GM19238 (cell line): Measurements from ENCODE around the gene HMGN3.

Experiments
- DNase-seq: peaks from one replicate; pipeline ENCODE4 v3.0.0; 2011; ENCODE audit warnings: low spot score; ENCODE audit not compliant: insufficient read length

Gene HMGN3

GRCh38 chr6:79232696-79233462 lies 1.6 kb downstream of the HMGN3 start:
- no peak for DNase-seq

- DNase-seq: no peak
Observed at GRCh38 chr6:79231666-79232065, 2.8 kb downstream of the HMGN3 start.

GRCh38 chr6:79231101-79231500 lies 3.4 kb downstream of the HMGN3 start:
- DNase-seq: no peak

GRCh38 chr6:79230149-79230548 lies 4.3 kb downstream of the HMGN3 start:
- no peak for DNase-seq

DNA sequence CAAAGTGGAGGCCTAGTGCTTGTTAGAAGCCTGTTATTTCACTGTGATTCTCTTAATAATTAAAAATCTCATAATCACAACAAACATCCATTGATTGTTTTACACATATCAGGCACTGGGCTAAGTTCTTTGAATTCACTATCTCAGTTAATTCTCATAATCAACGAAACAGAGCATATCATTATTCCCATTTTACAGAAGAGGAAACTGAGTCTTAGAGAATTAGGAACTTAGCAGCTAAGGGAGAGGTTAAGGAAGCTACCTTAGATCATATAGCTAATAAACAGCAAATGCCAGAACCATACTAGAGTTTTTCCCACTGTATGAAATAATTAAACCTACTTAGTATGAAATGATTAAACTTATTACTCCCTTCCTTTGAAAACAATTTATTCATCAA lies 7.0 kb downstream of the HMGN3 start:
- no peak for DNase-seq

GRCh38 chr6:79226660-79227059 lies 7.8 kb downstream of the HMGN3 start:
- no peak for DNase-seq

DNA sequence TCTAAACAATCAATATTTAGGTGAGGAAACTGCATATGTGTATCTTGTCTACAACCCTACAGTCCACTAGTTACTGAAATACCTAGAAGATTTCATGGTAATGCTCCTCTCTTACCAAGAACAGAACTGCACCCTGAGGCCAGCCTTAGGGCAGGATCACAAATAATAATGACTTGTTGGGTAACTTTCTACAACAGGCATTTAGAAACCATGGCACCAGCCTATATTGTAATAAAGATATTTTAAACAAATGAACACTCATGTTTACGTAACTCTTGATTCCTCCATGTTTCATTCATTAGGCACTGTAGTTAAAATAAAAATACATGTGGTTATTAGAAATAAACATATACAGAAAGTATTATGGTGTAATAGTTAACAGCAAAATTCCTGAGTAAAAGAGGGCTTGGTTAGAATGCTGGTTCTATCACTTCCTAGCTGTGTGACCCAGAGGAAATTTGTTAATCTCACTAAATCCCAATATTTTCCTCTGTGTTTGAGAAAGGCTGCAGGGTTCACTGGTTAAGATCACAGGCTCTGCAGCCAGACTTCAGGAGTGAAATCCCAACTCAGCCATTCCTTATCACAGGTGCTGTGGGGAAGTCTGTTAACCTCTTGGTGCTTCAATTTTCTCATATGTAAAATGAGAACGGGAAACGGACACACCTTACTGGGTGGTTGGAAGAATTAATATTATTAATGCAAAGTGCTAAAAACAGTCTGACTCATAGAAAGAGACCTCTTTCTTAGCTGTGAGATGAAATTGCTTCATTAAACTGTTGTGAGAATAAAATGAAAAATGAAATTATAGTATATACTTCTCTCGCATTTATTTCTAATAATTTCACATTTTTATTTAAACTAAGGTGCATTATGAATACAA lies 8.5 kb downstream of the HMGN3 start:
- no peak for DNase-seq

DNA sequence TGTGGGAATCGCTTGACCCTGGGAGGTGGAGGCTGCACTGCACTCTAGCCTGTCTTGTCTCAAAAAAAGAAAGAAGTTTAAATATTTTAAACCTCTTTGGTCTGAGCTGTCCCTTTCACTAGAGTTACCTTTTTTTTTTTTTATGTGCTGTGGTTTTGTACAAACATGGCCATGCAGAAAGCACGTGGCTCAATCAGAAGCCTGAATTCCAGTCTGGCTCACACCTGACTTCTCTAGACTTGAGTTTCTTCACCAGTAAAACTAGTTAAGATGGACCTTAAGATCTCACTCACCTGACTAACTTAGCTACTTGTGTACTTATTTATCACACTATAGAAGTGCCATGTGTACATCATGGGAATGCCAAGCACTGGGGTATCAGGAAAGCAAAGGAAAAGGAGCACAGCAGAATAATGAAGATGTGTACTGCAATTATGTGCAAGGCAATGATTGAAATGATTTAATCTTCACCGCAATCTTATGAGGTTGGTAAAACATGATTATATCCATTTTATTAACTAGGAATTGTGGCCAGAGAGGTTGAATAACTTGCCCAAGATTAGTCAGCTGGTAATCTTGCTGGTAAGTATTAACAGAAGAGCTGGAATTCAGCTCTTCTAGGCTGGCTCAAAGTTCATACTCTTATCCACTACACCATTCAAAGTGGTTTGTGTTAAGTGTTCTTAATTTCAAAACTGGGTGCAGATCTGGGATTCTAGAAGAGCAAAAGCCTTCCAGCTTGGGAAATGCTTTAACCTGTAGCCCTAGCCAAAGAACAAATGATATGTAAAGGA lies 10.7 kb downstream of the HMGN3 start:
- DNase-seq: no peak

- no peak for DNase-seq
Observed at GRCh38 chr6:79215213-79215824, 19.2 kb downstream of the HMGN3 start.

GRCh38 chr6:79212859-79213258 lies 21.6 kb downstream of the HMGN3 start:
- no peak for DNase-seq

DNA sequence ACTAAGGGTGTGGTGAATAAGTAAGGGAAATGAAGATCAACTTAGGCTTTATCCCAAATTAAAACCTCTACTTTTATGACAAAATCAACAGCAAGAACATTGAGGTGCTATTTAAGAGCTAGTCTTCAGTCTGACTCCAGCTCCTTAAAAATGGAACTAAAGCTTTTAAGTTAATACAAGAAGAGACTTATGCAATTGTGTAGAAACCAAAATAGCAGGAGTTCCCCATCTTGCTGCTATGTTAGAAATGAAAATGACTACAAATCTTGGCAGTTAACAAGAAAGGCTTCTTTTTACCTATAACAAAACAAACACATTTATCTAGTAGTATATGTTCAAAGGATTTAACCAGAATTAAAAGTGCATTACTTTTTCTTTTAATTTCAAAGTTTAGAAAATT lies 25.7 kb downstream of the HMGN3 start:
- DNase-seq: no peak

DNA sequence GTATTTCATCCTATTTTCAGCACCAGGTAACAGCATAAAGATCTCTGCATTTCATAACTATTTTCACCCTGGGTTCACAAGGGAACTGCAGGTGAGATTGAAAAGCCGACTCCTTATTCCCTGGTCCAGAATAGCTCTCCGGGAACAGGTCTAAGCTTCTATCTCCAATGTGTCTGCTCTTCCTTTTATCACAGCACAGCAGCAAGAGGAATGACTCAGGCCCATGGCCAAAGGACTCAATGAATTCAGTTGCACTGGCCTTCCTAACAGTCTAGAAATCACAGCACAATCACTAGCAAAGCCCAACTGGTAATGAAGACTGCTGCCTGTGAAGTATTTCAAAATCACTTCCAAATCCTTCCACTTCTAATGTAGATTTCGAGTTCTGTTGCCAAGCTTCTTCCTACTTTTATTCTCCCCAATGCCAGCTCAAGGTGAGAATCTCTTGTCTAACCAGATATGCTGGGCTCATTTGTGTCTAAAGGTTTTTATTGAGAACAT lies 30.7 kb downstream of the HMGN3 start:
- DNase-seq: no peak

DNA sequence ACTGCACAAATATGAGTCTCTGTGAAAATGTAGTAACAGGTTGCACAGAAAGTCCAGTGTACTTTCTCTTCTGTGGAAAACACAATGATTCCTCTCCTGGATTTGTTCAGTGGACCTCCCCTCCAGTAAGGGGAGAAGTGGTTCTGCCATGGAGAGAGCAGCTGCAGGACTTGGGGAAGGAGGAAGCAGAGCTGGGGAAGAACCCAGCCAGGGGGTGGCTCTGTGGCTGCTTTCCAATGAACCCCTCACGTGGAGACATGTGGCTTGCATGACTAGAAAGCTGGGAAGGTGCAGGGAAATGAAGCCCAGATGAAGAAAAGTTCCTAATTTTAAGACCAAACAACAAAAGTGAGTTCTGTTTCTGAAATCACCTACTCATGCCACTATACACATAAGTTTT lies 31.9 kb downstream of the HMGN3 start:
- no peak for DNase-seq

GRCh38 chr6:79201983-79202382 lies 32.5 kb downstream of the HMGN3 start:
- no peak for DNase-seq

- DNase-seq: no peak
Observed at GRCh38 chr6:79201143-79201542, 33.3 kb downstream of the HMGN3 start.

DNA sequence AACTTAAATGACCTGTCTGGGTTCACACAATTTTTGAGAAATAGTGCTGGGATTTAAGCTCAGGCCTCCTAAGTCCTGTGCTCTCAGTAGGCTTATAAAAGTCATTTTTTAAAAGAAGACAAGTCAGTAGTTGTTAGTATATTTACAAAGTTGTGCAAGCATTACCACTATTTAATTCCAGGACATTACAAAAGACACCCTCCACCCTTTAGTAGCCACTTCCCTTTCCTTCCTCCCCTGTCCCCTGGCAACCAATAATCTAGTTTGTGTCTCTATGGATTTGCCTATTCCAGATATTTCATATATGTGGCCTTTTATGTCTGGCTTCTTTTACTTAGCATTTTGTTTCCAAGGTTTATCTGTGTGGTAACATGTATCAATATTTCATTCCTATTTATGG lies 37.6 kb downstream of the HMGN3 start:
- DNase-seq: no peak

DNA sequence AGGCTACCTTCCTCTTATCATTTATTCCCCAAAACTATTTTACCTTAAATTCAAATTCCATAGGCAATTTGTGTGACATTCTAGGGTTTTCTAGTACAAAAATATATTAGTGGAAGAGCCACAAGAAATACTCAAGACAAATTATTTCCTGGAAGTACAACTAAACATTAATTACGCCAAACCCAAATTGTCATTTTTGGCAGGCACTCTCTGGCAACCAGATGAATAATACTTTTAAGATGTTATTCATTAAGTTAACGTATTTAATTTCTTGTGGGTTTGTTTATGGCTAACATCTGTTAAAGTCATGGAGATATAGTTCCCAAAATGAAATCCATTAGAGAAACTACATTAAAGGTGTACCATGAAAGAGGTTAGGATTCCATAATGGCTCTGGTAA lies 40.5 kb downstream of the HMGN3 start:
- DNase-seq: no peak

GRCh38 chr6:79189760-79190350 lies 44.6 kb downstream of the HMGN3 start:
- DNase-seq: no peak

DNA sequence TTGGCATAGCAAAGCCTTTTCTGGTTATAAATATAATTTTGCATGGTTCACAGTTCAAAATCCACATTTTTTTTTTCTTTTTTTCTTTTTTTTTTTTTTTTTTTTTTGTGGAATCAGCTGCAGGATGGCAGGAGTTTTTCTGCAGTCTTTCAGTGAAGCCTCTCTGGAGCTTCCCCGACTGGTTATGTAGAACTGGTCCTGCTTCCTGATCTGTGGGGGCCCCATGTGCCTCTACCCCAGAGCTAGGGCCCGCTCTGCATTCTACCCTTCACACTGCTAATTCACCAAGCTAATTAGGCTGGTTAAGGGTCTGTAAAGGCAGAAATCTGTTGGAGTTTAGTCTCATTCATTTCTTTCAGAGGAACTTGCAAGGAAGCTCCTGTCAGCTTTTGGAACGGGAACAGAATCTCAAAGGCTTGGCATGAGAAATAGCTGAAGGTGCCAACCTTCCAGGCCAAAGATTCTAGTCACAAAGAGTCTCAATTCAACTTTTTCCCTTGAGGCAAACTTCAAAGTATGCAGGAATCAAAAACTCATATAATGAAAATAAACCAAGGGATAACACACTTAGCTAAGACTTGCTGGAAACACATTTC lies 45.5 kb downstream of the HMGN3 start:
- DNase-seq: no peak

DNA sequence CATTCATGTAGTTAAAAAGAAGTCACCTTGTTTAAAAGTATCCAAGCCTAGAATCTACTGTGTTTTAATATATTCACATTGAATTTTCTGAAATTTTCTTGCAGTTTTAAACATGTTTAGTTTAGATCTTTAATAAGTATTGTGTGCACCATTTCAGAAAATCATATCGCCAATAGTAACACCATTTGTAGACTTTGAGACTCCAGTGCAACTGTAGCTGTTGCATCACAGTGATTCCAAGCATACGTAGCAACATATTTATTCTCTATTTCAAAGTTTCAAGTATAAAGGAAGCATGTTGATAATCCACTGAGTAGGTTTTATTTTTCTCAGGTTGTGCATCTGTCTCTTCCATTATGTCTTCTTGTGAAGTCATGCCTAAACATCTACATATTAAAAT lies 46.4 kb downstream of the HMGN3 start:
- DNase-seq: no peak
